SW480 (cell line): Measurements from ENCODE around the gene CCDC116.
"Not testable (repeated sequence)": the region's sequence is repeated elsewhere in the genome, so short reads cannot be mapped to it uniquely, and the experiment has no call there.

ENCODE experiments used
- DNase-seq: peaks from one replicate; pipeline ENCODE4 v3.0.0-alpha.2; 2016; ENCODE audit warnings: low spot score

CCDC116 gene

GRCh38 chr22:21609556-21610157, 22.9 kb upstream of the CCDC116 start:
- not testable (repeated sequence) for DNase-seq

DNA sequence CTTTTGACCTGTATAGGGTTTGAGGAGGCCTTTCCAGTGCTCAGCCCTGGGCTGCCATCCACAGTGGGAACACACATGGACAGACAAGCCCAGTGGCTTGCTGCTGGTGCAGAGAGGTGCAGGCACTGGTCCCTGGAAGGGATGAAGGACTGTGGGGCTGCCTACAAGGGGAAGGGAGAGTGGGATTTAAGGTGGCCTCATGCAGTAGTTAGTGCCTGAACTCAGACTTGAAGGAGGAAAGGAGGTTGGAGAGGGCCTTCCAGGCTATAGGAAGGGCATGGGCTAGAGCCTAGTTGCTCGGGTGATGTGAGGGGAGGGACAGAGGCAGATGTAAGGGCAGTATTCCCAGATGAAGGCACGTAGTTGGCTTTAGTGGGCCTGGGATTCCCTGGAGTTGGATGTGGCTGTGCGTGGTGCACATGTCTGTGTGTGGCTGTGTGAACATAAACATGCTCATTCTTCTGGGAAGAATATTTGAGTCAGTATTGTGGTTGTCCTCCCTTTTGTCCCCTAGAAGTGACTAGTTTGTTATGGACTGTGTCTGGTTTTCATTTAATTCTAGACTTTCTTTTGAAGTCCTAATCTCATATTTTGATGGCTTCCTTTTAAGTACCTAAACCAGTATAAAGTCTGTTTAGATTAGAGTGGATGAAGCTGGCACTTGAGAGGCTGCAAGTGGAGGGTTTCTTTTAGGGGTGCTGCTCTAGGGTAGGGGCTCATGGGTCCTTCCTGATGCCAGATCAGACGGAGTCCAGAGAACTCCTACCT, 21.2 kb upstream of the CCDC116 start:
- DNase-seq: no peak

DNA sequence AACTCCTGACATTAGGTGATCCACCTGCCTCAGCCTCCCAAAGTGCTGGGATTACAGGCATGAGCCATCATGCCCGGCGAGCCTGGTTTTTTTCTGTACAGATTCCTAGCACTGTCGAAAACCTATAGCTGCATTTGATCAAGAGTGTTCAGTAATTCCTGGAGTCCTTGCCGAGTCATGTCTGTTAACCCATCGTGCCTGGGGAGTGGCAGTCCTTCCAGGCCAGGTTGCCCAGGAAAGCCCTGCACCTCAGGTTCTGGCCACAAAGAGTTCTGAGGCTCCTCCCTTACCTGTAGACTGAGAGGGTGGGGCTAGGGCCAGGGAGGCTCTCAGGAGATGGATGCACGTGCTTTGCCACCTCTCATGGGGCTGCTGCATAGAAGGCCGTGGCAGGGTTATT, 19.7 kb upstream of the CCDC116 start:
- DNase-seq: no peak

DNA sequence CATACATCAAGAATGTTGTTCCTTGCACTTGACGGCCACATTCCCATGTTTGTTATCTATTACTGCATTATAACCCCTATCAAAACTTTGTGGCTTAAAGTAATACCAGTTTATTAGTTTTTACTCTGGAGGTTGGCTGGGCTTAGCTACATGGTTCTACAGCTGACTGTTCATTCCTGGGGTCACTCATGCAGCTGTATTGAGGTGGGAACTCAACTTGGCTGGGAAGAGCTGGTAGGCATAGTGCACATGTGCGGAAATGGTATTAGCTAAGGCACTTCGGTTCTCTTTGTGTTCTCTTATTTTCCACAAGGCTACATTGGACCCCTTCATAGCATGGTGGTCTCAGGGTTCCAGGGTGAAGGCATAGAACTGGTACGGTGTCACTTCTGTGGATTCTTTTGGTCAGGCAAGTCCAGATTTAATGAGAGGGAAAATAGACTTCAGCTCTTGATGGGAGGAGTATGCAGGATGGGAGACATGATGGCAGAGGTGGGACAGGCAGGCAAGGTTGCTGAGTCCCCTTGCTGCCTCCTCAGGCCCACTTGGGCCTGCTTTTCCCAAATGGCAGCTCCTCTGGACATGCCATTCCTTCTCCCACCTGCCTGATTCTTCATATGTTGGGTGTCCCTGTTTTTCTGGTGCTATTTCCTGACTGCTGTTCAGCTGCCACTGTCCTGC, 18.9 kb upstream of the CCDC116 start:
- DNase-seq: no peak

GRCh38 chr22:21615731-21616130, 16.8 kb upstream of the CCDC116 start:
- no peak for DNase-seq

- DNase-seq: not testable (repeated sequence)
These were observed 15.2 kb upstream of the CCDC116 start for GRCh38 chr22:21617337-21617736.

GRCh38 chr22:21621025-21621424, 11.5 kb upstream of the CCDC116 start:
- DNase-seq: no peak

GRCh38 chr22:21622011-21622918, 10.3 kb upstream of the CCDC116 start:
- no peak for DNase-seq

- no peak for DNase-seq
These were observed 9.5 kb upstream of the CCDC116 start for GRCh38 chr22:21622919-21623647.

DNA sequence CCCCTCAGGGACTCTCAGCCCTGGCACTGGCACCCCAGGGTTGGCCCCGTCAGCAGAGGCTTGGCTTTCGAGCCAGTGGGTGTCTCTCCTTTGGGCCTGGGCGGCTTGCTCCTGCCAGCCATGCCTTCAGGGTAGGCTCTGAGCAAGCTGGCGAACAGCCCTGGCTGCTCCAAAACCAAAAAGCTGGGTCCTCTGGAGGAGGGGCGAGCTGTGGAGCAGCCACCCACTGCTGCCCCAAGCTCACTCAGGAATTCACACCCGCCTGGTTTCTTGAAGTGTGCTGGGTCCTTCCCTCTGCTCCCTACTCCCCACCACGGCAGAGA, 9.0 kb upstream of the CCDC116 start:
- no peak for DNase-seq

GRCh38 chr22:21624120-21624879, 8.3 kb upstream of the CCDC116 start:
- no peak for DNase-seq

DNA sequence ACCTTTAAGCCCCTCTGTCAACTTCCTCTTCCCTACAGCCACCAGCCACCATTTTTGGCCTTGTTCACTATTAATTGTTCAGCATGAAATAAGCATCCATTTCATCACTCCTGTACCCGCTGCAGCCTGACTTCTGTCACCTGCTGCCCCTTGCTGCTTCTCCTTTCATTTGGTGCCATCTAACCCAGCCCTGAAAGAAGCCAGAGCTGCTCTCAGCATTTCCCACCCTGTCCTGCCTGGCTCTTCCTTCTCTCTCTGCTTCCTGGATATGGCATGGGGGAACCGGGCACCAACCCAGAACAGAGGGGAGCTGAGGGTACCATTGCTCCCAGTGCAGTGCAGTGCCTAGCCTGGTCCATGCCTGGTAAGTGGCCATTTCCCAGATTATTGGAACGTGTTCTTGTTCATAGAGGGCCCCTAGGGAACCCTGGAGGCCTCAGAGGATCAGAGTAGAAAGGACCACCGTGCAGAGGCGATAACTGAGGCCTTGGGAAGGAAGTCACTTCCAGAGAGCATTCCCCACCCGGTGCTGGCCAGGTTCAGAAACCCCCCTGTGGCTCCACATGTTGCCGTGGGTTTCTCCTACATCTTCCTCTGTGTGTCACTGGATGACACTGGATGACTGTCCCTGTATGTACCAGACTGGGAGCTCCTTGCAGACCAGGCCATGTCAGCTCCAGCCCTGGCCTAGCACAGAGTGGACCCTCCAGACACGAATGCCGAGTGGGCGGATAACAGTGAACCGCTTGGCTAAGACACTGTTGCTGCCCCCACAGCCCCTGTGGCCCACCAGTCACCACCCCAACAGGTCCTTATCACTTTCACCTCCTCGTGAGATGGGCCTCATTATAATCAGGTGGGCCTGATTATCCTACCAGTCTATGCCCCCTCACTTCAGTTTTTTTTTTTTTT, 7.4 kb upstream of the CCDC116 start:
- no peak for DNase-seq

- DNase-seq: no peak
These were observed 6.4 kb upstream of the CCDC116 start for GRCh38 chr22:21626073-21626734.

GRCh38 chr22:21626735-21627469, 5.7 kb upstream of the CCDC116 start:
- DNase-seq: no peak

GRCh38 chr22:21628386-21629254, 3.9 kb upstream of the CCDC116 start:
- peak; percentile 23 for DNase-seq

DNA sequence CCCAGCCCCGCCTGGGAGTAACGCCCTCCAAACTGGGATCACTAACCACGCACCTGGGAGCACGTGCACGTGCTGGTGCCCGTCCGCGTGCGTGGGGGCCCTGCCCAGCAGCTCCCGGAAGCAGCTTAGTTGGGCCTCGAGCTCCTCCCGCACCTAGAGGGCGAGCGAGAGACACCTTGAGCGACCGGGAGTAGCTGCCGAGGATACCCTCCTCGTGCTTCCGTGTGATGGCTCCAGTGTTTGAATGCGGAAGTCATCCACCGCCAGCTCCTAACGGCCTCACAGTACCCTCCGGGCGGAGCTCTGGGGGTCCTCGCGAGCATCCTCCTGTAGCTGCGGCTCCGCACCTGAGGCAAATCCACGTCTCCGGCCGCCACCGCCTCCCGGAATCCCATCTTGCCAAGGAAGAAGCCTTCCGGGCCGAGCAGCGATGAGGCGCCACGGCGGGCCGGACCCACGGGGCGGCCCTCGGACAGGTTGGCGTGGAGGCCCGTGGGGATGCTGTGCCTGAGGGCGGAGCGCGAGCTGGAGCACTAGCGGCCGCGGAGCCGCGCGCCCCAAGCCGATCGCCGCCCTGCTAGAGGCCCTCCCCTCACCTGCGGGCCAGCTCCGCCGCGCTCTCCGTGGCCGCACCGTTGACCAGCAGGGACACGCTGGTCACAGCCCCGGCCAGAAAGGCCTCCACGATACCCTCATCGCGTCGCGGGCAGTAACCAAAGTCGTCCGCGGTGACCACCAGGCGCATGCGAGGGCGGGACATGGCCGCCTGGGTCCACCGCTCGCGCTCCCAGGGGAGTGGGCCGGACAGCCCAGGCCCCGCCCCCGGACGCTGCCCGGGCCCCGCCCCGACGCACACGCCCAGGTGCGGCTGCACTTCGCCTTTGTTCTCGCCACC, 3.1 kb upstream of the CCDC116 start, which contains the start of gene YDJC:
Gene YDJC (minus strand): TSS at position 768 of the 895 bp plus-strand sequence. CDS start 8 bp downstream, at position 760.
- DNase-seq: peak; percentile 96
